ENCODE results near the gene SFRP5.

Gene SFRP5

GRCh38 chr10:97762816-97763215, 9.0 kb downstream of the SFRP5 start:
- H3K4me3 ChIP-seq (ENCODE audit: low read depth, low read length), result no peak overlapping the region
- DNase-seq (ENCODE audit: low read depth), result peak; percentile 4
- in situ Hi-C loops (cut with HindIII; ENCODE audit: low sequenced_read_pairs), result no loop called here
- TF ChIP-seq CTCF (IDR thresholded peaks at IDR 0.05; ENCODE audit: low read depth, low read length, missing control alignments), result no peak

DNA sequence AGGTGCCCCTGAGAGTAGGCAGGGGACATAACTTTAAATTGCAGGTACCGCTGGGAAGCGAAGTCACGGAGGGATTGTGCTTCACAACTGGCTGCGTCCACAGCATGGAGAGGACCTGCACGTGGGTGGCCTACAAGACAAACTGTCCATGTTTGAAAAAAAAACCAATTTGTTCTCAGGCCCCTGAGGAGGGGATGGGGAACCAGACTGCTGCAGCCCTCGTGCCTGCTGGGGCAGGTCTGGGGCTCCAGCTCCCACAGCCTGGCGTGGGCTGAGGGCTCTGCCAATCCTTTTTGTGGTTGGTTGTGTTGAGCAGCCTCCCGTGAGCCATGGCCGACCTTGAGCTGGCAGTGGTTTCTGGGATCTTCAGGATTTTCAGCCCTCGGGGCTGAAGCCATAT, 9.7 kb downstream of the SFRP5 start:
- in situ Hi-C loops (cut with HindIII; ENCODE audit: low sequenced_read_pairs), result no loop called here
- H3K4me3 ChIP-seq (ENCODE audit: low read depth, low read length), result no peak overlapping the region
- TF ChIP-seq CTCF (IDR thresholded peaks at IDR 0.05; ENCODE audit: low read depth, low read length, missing control alignments), result no peak
- no peak for DNase-seq (ENCODE audit: low read depth)

- no peak for TF ChIP-seq CTCF (IDR thresholded peaks at IDR 0.05; ENCODE audit: low read depth, low read length, missing control alignments)
- H3K4me3 ChIP-seq (ENCODE audit: low read depth, low read length), result no peak overlapping the region
Measured at GRCh38 chr10:97761331-97761865, 10.4 kb downstream of the SFRP5 start.

DNA sequence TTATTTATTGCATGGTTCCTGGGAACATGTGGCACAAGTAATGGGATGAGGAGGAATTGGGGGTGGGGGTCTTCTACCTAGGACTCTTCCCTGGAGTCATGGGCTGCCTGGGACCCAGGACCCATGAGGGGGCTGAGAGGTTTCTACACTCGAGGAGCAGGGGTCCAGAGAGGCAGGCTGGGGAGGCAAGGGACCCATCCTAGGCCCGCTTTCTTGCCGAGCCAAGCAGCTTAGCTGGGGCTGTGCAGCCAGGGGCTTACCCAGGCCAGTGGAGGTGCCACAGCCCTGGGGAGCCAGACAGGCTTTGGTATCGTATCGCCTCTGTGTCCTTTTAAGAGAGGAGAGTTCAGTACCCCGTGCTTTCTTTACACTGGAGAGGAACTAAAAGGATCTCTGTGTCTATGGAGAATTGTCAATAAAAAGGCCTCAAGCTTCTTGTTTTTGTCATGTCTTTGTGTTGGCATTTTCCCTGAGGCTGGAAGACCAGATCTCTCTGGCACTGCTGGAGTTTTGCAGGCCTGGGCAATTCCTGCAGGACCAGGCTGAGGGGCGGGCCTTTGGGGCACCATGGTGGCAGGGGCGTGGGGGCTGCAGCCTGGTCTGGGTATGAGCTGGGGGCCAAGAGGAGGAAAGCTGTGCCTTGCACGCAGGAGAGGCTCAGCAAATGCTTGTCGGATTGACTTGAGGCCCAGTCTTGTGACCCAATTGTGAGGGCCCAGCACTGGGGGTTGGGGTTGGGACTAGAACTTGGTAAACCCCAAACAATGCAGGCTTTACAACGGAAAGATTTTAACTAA, 11.1 kb downstream of the SFRP5 start:
- in situ Hi-C loops (cut with HindIII; ENCODE audit: low sequenced_read_pairs), result no loop called here
- no peak for TF ChIP-seq CTCF (IDR thresholded peaks at IDR 0.05; ENCODE audit: low read depth, low read length, missing control alignments)
- H3K4me3 ChIP-seq (ENCODE audit: low read depth, low read length), result no peak overlapping the region
- no peak for DNase-seq (ENCODE audit: low read depth)

More at GRCh38 chr10:97761331-97761865, 10.4 kb downstream of the SFRP5 start:
- in situ Hi-C loops (cut with HindIII; ENCODE audit: low sequenced_read_pairs), result no loop called here
- DNase-seq (ENCODE audit: low read depth), result no peak

- no peak overlapping the region for H3K4me3 ChIP-seq (ENCODE audit: low read depth, low read length)
- in situ Hi-C loops (cut with HindIII; ENCODE audit: low sequenced_read_pairs), result no loop called here
- DNase-seq (ENCODE audit: low read depth), result no peak
- no peak for TF ChIP-seq CTCF (IDR thresholded peaks at IDR 0.05; ENCODE audit: low read depth, low read length, missing control alignments)
Measured at GRCh38 chr10:97759946-97760345, 11.9 kb downstream of the SFRP5 start.

DNA sequence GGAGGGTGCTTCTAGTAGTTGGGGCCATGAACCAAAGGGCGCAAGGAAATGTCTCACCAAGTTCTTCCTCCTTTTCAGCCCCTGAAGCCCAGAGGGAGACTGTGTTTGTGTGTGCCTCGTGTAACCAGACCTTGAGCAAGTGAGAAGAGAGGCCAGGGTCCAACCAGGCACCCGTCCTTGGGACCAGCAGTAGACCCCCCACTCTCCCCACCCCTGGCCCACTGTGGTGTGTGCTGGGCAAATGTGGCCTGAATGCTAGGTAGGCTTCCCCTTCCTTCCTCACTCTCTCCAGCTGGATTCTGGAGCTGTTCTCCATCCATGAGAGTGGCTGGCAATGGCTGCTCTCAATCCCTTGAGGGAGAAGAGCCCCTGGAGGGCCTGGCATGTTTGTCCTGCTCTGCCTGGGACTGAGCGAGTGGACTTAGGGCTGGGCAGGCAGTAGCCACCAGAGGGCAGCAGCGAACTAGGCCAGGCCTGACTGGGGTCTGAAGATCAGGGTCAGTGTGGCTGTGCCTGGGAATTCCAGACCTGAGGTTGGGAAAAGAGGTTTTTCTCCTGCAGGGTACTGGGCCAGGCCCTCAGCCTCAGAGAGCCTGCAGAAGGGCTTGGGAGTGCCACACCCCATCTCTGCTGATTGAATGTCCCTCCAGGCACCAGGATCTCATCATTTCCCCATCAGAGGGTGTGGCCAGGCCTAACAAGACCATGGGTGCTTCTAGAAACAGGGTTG, 12.5 kb downstream of the SFRP5 start:
- peak; percentile 37 for DNase-seq (ENCODE audit: low read depth)
- no peak overlapping the region for H3K4me3 ChIP-seq (ENCODE audit: low read depth, low read length)
- TF ChIP-seq CTCF (IDR thresholded peaks at IDR 0.05; ENCODE audit: low read depth, low read length, missing control alignments), result peak; percentile 99
- in situ Hi-C loops (cut with HindIII; ENCODE audit: low sequenced_read_pairs), result no loop called here

Measured in astrocyte of the cerebellum (primary cell).